Measurements from ENCODE around the gene BFSP2.

Gene BFSP2

DNA sequence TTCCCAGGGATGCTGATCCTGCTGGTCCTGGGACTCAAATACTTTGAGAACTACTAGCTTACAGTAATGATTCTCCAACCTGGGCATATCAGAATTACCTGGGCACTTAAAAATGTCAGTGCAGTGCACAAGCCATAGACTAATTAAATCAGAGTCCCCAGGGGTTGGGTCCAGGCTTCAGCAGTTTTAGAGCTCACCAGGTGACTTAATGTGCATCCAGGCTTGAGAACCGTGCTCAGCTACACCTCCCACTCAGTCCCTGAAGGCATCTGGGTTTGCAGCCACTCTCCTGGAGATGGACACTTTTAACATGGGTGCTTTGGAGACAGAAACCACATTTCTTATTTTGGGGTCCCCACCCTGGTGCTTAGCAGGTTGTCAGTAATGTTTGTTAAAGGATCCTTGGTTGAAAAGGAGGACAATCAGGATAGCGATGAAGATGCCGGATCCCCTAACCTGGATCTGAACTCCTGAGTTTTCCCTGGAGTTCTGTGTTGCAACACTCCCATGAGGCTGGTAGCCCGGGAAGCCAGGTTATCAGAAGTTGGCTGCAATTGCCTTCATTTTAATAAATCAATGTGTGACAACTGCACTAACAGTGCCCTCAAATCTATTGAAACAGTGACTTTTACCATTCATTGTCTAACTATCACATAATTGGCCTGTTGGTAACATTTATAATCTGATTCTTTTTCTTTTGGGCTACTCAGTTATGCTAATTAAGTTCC, 48.1 kb downstream of the BFSP2 start:
- FAIRE-seq, result peak; percentile 90
- DNase-seq (ENCODE audit: insufficient read length, low spot score), result no peak
- TF ChIP-seq POLR2AphosphoS5 (IDR thresholded peaks at IDR 0.05; ENCODE audit: low read depth, low read length) (no peak), TAF1 (IDR thresholded peaks at IDR 0.05; ENCODE audit: low read depth, low read length) (no peak), PAX5 (IDR thresholded peaks at IDR 0.05; ENCODE audit: insufficient read depth, low read length, severe bottlenecking) (no peak), SPI1 (IDR thresholded peaks at IDR 0.05; ENCODE audit: low read depth, low read length) (no peak), POU2F2 (IDR thresholded peaks at IDR 0.05; ENCODE audit: low read depth, low read length) (no peak), POLR2A (IDR thresholded peaks at IDR 0.05; ENCODE audit: low read depth, low read length) (no peak)

GRCh38 chr3:133448478-133449122, 48.7 kb downstream of the BFSP2 start:
- TF ChIP-seq POLR2AphosphoS5 (IDR thresholded peaks at IDR 0.05; ENCODE audit: low read depth, low read length) (no peak), SPI1 (IDR thresholded peaks at IDR 0.05; ENCODE audit: low read depth, low read length) (peak; percentile 53), POU2F2 (IDR thresholded peaks at IDR 0.05; ENCODE audit: low read depth, low read length) (peak; percentile 89)
- peak; percentile 98 for FAIRE-seq
- peak; percentile 49 for DNase-seq (ENCODE audit: insufficient read length, low spot score)

GRCh38 chr3:133451309-133451708, 51.5 kb downstream of the BFSP2 start:
- FAIRE-seq, result no peak
- no peak for TF ChIP-seq POLR2AphosphoS5 (IDR thresholded peaks at IDR 0.05; ENCODE audit: low read depth, low read length)
- TF ChIP-seq POLR2A (IDR thresholded peaks at IDR 0.05; ENCODE audit: low read depth, low read length), result no peak
- TF ChIP-seq PAX5 (IDR thresholded peaks at IDR 0.05; ENCODE audit: insufficient read depth, low read length, severe bottlenecking), result no peak
- no peak for TF ChIP-seq POU2F2 (IDR thresholded peaks at IDR 0.05; ENCODE audit: low read depth, low read length)
- no peak for TF ChIP-seq SPI1 (IDR thresholded peaks at IDR 0.05; ENCODE audit: low read depth, low read length)
- no peak for TF ChIP-seq TAF1 (IDR thresholded peaks at IDR 0.05; ENCODE audit: low read depth, low read length)
- DNase-seq (ENCODE audit: insufficient read length, low spot score), result no peak

DNA sequence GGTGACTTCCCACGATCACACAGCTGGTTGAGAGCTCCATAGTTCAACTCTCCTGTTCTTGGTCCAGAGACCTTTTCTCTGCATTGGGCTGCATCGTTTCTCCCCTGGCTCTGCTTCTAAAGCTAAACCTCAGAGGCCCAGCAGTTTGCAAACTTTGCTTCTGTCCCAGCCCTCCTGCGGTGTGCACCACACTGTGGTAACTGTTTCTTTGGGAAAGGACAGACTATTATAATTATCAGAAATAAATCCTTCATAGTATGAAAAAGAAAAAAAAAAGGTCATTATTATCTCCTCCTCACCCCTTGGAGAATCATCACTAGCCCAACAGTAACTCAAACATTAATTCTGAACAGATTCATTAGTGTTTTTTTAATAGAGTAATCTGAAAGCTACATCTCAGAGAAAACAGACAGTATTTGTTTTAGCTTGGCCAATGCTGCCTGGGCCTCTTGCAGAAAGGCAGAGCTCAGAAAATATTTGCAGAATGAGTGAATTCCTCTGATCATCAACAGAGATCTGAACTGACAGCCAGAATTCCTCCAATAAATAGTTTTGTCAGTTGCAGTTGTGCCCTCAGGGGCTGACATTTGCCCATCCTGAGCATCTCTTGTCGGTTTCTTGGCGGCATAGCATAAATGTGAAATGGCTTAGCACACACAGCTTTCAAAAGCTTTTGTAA, 52.9 kb downstream of the BFSP2 start:
- FAIRE-seq, result no peak
- TF ChIP-seq POU2F2 (IDR thresholded peaks at IDR 0.05; ENCODE audit: low read depth, low read length), result no peak
- no peak for TF ChIP-seq POLR2AphosphoS5 (IDR thresholded peaks at IDR 0.05; ENCODE audit: low read depth, low read length)
- no peak for TF ChIP-seq PAX5 (IDR thresholded peaks at IDR 0.05; ENCODE audit: insufficient read depth, low read length, severe bottlenecking)
- no peak for TF ChIP-seq SPI1 (IDR thresholded peaks at IDR 0.05; ENCODE audit: low read depth, low read length)
- no peak for TF ChIP-seq TAF1 (IDR thresholded peaks at IDR 0.05; ENCODE audit: low read depth, low read length)
- no peak for TF ChIP-seq POLR2A (IDR thresholded peaks at IDR 0.05; ENCODE audit: low read depth, low read length)
- no peak for DNase-seq (ENCODE audit: insufficient read length, low spot score)

- no peak for TF ChIP-seq POLR2A (IDR thresholded peaks at IDR 0.05; ENCODE audit: low read depth, low read length)
- no peak for TF ChIP-seq POU2F2 (IDR thresholded peaks at IDR 0.05; ENCODE audit: low read depth, low read length)
- TF ChIP-seq TAF1 (IDR thresholded peaks at IDR 0.05; ENCODE audit: low read depth, low read length), result no peak
- TF ChIP-seq POLR2AphosphoS5 (IDR thresholded peaks at IDR 0.05; ENCODE audit: low read depth, low read length), result no peak
- no peak for TF ChIP-seq PAX5 (IDR thresholded peaks at IDR 0.05; ENCODE audit: insufficient read depth, low read length, severe bottlenecking)
- TF ChIP-seq SPI1 (IDR thresholded peaks at IDR 0.05; ENCODE audit: low read depth, low read length), result no peak
- no peak for FAIRE-seq
- no peak for DNase-seq (ENCODE audit: insufficient read length, low spot score)
Measured at GRCh38 chr3:133453383-133453782, 53.5 kb downstream of the BFSP2 start.

GRCh38 chr3:133455281-133455680, 55.4 kb downstream of the BFSP2 start:
- TF ChIP-seq PAX5 (IDR thresholded peaks at IDR 0.05; ENCODE audit: insufficient read depth, low read length, severe bottlenecking), result no peak
- no peak for TF ChIP-seq SPI1 (IDR thresholded peaks at IDR 0.05; ENCODE audit: low read depth, low read length)
- TF ChIP-seq POLR2AphosphoS5 (IDR thresholded peaks at IDR 0.05; ENCODE audit: low read depth, low read length), result no peak
- TF ChIP-seq POLR2A (IDR thresholded peaks at IDR 0.05; ENCODE audit: low read depth, low read length), result no peak
- no peak for TF ChIP-seq TAF1 (IDR thresholded peaks at IDR 0.05; ENCODE audit: low read depth, low read length)
- TF ChIP-seq POU2F2 (IDR thresholded peaks at IDR 0.05; ENCODE audit: low read depth, low read length), result no peak
- FAIRE-seq, result no peak
- no peak for DNase-seq (ENCODE audit: insufficient read length, low spot score)

DNA sequence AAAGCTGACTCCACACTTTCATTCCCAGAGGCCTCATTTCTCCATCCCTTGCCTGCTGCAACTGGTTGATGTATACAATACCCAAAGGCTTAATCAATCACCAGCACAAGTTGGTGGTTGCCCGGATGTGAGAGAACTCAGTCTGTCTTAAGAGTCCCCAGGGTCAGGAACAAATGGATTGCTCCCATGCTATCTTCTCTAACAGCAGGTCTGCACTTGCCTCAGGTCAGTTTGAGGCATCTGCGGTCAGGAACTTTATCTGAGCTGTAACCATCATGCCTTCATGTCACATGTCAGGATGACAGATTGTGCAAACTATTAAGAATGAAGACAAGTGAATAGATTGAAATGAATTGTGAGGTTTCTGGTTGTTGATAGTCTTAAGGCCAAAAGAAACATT, 56.1 kb downstream of the BFSP2 start:
- FAIRE-seq (no peak), DNase-seq (ENCODE audit: insufficient read length, low spot score) (no peak)
- TF ChIP-seq TAF1 (IDR thresholded peaks at IDR 0.05; ENCODE audit: low read depth, low read length) (no peak), POLR2AphosphoS5 (IDR thresholded peaks at IDR 0.05; ENCODE audit: low read depth, low read length) (no peak), PAX5 (IDR thresholded peaks at IDR 0.05; ENCODE audit: insufficient read depth, low read length, severe bottlenecking) (no peak)

DNA sequence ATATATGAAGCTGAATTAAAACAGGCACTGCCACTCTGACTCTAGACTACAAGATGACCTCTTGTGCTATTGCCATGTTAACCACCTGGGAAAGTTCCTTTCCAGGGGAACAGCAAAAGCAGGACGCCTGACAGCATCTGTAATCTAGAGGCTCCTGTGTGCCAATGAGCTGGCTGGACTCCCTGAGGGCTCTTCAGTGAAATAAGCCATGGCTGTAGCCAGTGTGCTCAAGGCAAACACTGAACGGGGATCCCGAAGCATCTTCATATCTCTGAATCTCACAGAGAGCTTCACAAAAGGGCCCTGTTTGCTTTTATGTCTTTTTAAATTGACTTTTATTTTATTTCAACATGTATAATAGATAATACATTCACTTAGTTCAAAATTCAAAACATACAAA, 57.2 kb downstream of the BFSP2 start:
- no peak for FAIRE-seq
- TF ChIP-seq TAF1 (IDR thresholded peaks at IDR 0.05; ENCODE audit: low read depth, low read length) (no peak), PAX5 (IDR thresholded peaks at IDR 0.05; ENCODE audit: insufficient read depth, low read length, severe bottlenecking) (no peak), POU2F2 (IDR thresholded peaks at IDR 0.05; ENCODE audit: low read depth, low read length) (no peak), POLR2AphosphoS5 (IDR thresholded peaks at IDR 0.05; ENCODE audit: low read depth, low read length) (no peak), POLR2A (IDR thresholded peaks at IDR 0.05; ENCODE audit: low read depth, low read length) (no peak), SPI1 (IDR thresholded peaks at IDR 0.05; ENCODE audit: low read depth, low read length) (no peak)
- no peak for DNase-seq (ENCODE audit: insufficient read length, low spot score)

DNA sequence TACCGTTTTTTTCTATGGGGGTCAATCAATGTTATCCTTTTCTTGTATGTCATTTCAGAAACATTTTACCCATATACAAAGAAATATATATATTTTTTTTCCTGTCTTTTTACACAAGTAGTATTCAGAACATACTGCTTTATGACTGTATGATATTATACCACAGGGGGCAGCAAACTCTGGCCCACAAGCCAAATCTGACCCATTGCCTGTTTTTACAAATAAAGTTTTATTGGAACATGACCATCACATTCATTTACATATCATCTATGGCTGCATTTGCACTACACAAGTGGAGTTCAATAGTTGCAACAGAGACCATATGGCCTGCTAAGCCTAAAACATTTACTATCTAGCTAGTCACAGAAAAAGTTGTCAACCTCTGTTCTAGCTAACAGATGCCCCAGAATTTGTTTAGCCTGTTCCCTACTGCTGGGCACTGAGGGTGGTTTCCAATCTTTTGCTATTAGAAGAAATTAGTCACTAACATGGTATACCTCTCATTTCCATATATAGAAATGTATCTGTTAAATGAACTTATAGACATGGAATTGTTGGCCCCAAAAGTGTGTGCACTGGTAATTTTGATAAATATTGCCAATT, 57.7 kb downstream of the BFSP2 start:
- no peak for DNase-seq (ENCODE audit: insufficient read length, low spot score)
- peak; percentile 72 for FAIRE-seq
- TF ChIP-seq TAF1 (IDR thresholded peaks at IDR 0.05; ENCODE audit: low read depth, low read length) (no peak), POLR2AphosphoS5 (IDR thresholded peaks at IDR 0.05; ENCODE audit: low read depth, low read length) (no peak), POU2F2 (IDR thresholded peaks at IDR 0.05; ENCODE audit: low read depth, low read length) (no peak), POLR2A (IDR thresholded peaks at IDR 0.05; ENCODE audit: low read depth, low read length) (no peak), PAX5 (IDR thresholded peaks at IDR 0.05; ENCODE audit: insufficient read depth, low read length, severe bottlenecking) (no peak), SPI1 (IDR thresholded peaks at IDR 0.05; ENCODE audit: low read depth, low read length) (no peak)
